H54 (cell line): Measurements from ENCODE around the gene SLC1A6.
A peak's percentile ranks its signal among the peaks of the same experiment; 100 is the strongest.
"Not testable (repeated sequence)": the region's sequence is repeated elsewhere in the genome, so short reads cannot be mapped to it uniquely, and the experiment has no call there.

Experiments used
- DNase-seq: peaks from one replicate; pipeline ENCODE4 v3.0.0; 2011; ENCODE audit warnings: low spot score, mixed read lengths; ENCODE audit not compliant: insufficient read length
- FAIRE-seq: peaks from 3 replicates; lab custom pipeline; 2011; peaks lifted over from hg19 to GRCh38; lab: Jason Lieb, UNC
- POLR2A ChIP-seq: IDR thresholded peaks from 2 replicates; pipeline ENCODE4 v1.6.1; 2011; ENCODE audit warnings: low read depth, mild to moderate bottlenecking, low read length

The SLC1A6 gene

GRCh38 chr19:14979476-14980255 is at the start of gene SLC1A6:
Gene SLC1A6, minus strand, starts transcription at chr19:14979864. Its CDS starts 6,954 bp downstream, at chr19:14972910.
- TF ChIP-seq POLR2A = no peak
- no peak for FAIRE-seq
- DNase-seq = no peak

GRCh38 chr19:15028490-15028889 is 48.8 kb upstream of the SLC1A6 start:
- no peak for FAIRE-seq
- no peak for TF ChIP-seq POLR2A
- DNase-seq = no peak

GRCh38 chr19:15025217-15025616 is 45.6 kb upstream of the SLC1A6 start:
- DNase-seq (peak; percentile 50), FAIRE-seq (peak; percentile 53)
- TF ChIP-seq POLR2A = no peak

- FAIRE-seq (no peak), DNase-seq (no peak)
- TF ChIP-seq POLR2A = no peak
Measured at GRCh38 chr19:15022752-15023151, 43.1 kb upstream of the SLC1A6 start.

GRCh38 chr19:15021286-15022007 is 41.8 kb upstream of the SLC1A6 start:
- FAIRE-seq = no peak

GRCh38 chr19:15018836-15019235 is 39.2 kb upstream of the SLC1A6 start:
- DNase-seq, FAIRE-seq: not testable (repeated sequence)

More at GRCh38 chr19:15021286-15022007, 41.8 kb upstream of the SLC1A6 start:
- TF ChIP-seq POLR2A = no peak
- DNase-seq = no peak

GRCh38 chr19:15015946-15016542 is 36.4 kb upstream of the SLC1A6 start:
- TF ChIP-seq POLR2A = no peak
- peak; percentile 39 for DNase-seq
- no peak for FAIRE-seq

- FAIRE-seq (no peak), DNase-seq (no peak)
- TF ChIP-seq POLR2A = no peak
Measured at GRCh38 chr19:15014579-15014978, 34.9 kb upstream of the SLC1A6 start.

GRCh38 chr19:15010501-15011300 is 31.0 kb upstream of the SLC1A6 start:
- FAIRE-seq (no peak), DNase-seq (no peak)
- no peak for TF ChIP-seq POLR2A

GRCh38 chr19:15008308-15008707 is 28.6 kb upstream of the SLC1A6 start:
- DNase-seq = no peak
- no peak for FAIRE-seq
- no peak for TF ChIP-seq POLR2A

GRCh38 chr19:14997981-14998380 is 18.3 kb upstream of the SLC1A6 start:
- no peak for FAIRE-seq
- no peak for TF ChIP-seq POLR2A
- no peak for DNase-seq

- TF ChIP-seq POLR2A = no peak
- FAIRE-seq = no peak
- no peak for DNase-seq
Measured at GRCh38 chr19:14992780-14993179, 13.1 kb upstream of the SLC1A6 start.

- TF ChIP-seq POLR2A = no peak
- DNase-seq = no peak
- no peak for FAIRE-seq
Measured at GRCh38 chr19:14985133-14985532, 5.5 kb upstream of the SLC1A6 start.

GRCh38 chr19:14978161-14978776 is 1.4 kb downstream of the SLC1A6 start:
- no peak for DNase-seq
- no peak for TF ChIP-seq POLR2A
- no peak for FAIRE-seq
